PFSK-1 (cell line): ENCODE data around the gene SOWAHC.

Experiments
- FOXP2 ChIP-seq: optimal IDR thresholded peaks from 2 replicates; pipeline ENCODE3; 2011; ENCODE audit warnings: borderline replicate concordance, control low read depth, inconsistent platforms; ENCODE audit not compliant: insufficient read depth; ENCODE audit errors: extremely low read length, extremely low read depth
- POLR2AphosphoS5 ChIP-seq: IDR thresholded peaks from 2 replicates; pipeline ENCODE4 v1.6.1; 2012; ENCODE audit warnings: low read depth, mild to moderate bottlenecking, control low read depth, low read length, moderate library complexity
- REST ChIP-seq, 2 experiments: IDR thresholded peaks; 2 replicates each; pipeline versions ENCODE4 v1.6.1 to v1.8.0; 2011 to 2012; ENCODE audit warnings: low read depth in 2 of 2, low read length in 2 of 2, control low read depth in 1 of 2, inconsistent platforms in 1 of 2, mild to moderate bottlenecking in 1 of 2, moderate library complexity in 1 of 2; ENCODE audit not compliant: insufficient read depth in 1 of 2

- TF ChIP-seq REST (IDR thresholded peaks at IDR 0.05; ENCODE audit: insufficient read depth in 1 of 2, low read depth in 2 of 2, low read length in 2 of 2), result no peak
- TF ChIP-seq POLR2AphosphoS5, result peak; percentile 73; the same call in 1 of the 2 replicates
- peak; percentile 67 for TF ChIP-seq FOXP2
These were observed at the start of gene SOWAHC, which contains the start of gene SEPTIN10 for GRCh38 chr2:109613922-109614714.
